Measurements from ENCODE around the gene BICRAL.
"Not testable (repeated sequence)": the region's sequence is repeated elsewhere in the genome, so short reads cannot be mapped to it uniquely, and the experiment has no call there.

The BICRAL gene

GRCh38 chr6:42860036-42860435 lies 78.2 kb downstream of the BICRAL start:
- DNase-seq, result no peak

- DNase-seq, result no peak
Observed at GRCh38 chr6:42860481-42860880, 78.6 kb downstream of the BICRAL start.

GRCh38 chr6:42864602-42865001 lies 82.8 kb downstream of the BICRAL start:
- no peak for DNase-seq

GRCh38 chr6:42870145-42870936 lies 88.5 kb downstream of the BICRAL start:
- no peak for DNase-seq

GRCh38 chr6:42871711-42872110 lies 89.9 kb downstream of the BICRAL start:
- DNase-seq, result no peak

- no peak for DNase-seq
Observed at GRCh38 chr6:42873313-42873712, 91.5 kb downstream of the BICRAL start.

- DNase-seq, result no peak
Observed at GRCh38 chr6:42877695-42878094, 95.8 kb downstream of the BICRAL start.

- DNase-seq, result peak; percentile 77
Observed at GRCh38 chr6:42879372-42880239, 97.8 kb downstream of the BICRAL start, which contains the start of gene RPL7L1. Gene RPL7L1, plus strand, starts transcription at chr6:42879616. Its CDS starts 295 bp downstream, at chr6:42879911.

- DNase-seq, result peak; percentile 30
Observed at GRCh38 chr6:42880240-42880817, 98.5 kb downstream of the BICRAL start.

- DNase-seq, result not testable (repeated sequence)
Observed at GRCh38 chr6:42880871-42881270, 99.0 kb downstream of the BICRAL start.

GRCh38 chr6:42885702-42886101 lies 103.8 kb downstream of the BICRAL start:
- DNase-seq, result no peak

- not testable (repeated sequence) for DNase-seq
Observed at GRCh38 chr6:42888201-42888600, 106.3 kb downstream of the BICRAL start.

GRCh38 chr6:42889815-42890214 lies 108.0 kb downstream of the BICRAL start:
- no peak for DNase-seq

- DNase-seq, result peak; percentile 89
Observed at GRCh38 chr6:42890311-42891198, 108.7 kb downstream of the BICRAL start.

GRCh38 chr6:42891199-42891722 lies 109.4 kb downstream of the BICRAL start:
- no peak for DNase-seq

GRCh38 chr6:42894041-42894828 lies 112.4 kb downstream of the BICRAL start:
- not testable (repeated sequence) for DNase-seq

- DNase-seq, result no peak
Observed at GRCh38 chr6:42896178-42896719, 114.4 kb downstream of the BICRAL start.

GRCh38 chr6:42898891-42899361 lies 117.1 kb downstream of the BICRAL start:
- DNase-seq, result peak; percentile 64

GRCh38 chr6:42899871-42900270 lies 118.0 kb downstream of the BICRAL start:
- DNase-seq, result no peak

GRCh38 chr6:42901538-42901957 lies 119.7 kb downstream of the BICRAL start:
- peak; percentile 59 for DNase-seq
